ENCODE results near the gene AOAH. TPM values are rescaled to one million over a fixed set of nuclear protein-coding genes. Genes with fewer than 3 reads are reported as not detected.

Gene AOAH
- total RNA-seq, 1 donor from 2014 or later: 5.5 TPM

GRCh38 chr7:36530456-36530855, 193.8 kb downstream of the AOAH start:
- TF ChIP-seq EZH2phosphoT487 (IDR thresholded peaks at IDR 0.05) (no peak), EZH2 (IDR thresholded peaks at IDR 0.05) (no peak)
- TF ChIP-seq, protein P1, sequence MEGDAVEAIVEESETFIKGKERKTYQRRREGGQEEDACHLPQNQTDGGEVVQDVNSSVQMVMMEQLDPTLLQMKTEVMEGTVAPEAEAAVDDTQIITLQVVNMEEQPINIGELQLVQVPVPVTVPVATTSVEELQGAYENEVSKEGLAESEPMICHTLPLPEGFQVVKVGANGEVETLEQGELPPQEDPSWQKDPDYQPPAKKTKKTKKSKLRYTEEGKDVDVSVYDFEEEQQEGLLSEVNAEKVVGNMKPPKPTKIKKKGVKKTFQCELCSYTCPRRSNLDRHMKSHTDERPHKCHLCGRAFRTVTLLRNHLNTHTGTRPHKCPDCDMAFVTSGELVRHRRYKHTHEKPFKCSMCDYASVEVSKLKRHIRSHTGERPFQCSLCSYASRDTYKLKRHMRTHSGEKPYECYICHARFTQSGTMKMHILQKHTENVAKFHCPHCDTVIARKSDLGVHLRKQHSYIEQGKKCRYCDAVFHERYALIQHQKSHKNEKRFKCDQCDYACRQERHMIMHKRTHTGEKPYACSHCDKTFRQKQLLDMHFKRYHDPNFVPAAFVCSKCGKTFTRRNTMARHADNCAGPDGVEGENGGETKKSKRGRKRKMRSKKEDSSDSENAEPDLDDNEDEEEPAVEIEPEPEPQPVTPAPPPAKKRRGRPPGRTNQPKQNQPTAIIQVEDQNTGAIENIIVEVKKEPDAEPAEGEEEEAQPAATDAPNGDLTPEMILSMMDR (IDR thresholded peaks at IDR 0.05): no peak
- H3K36me3 Mint-ChIP-seq: no peaks in the 10 kb centered on the region
- no peak overlapping the region for H3K9ac ChIP-seq
- no peaks in the 10 kb centered on the region for H3K4me1 Mint-ChIP-seq
- no peak overlapping the region for H3K27ac ChIP-seq
- H3K4me2 ChIP-seq: no peak overlapping the region
- no peak for DNase-seq (ENCODE audit: low spot score)
- H3K9me3 Mint-ChIP-seq: peaks cover 2% of the 10 kb centered on the region
- H3K27me3 ChIP-seq: no peaks in the 10 kb centered on the region
- H3K9me3 ChIP-seq (ENCODE audit: low read depth): no peaks in the 10 kb centered on the region
- H2AFZ ChIP-seq (replicated peaks): no peak overlapping the region
- H3F3A ChIP-seq (ENCODE audit: low read depth): no peaks in the 10 kb centered on the region
- H3K27me3 Mint-ChIP-seq (ENCODE audit: insufficient read depth, low read depth): peaks cover 2% of the 10 kb centered on the region
- H3K4me3 Mint-ChIP-seq: no peak overlapping the region
- H3K4me3 ChIP-seq: no peak overlapping the region
- no peak overlapping the region for H3K27ac Mint-ChIP-seq
- no peaks in the 10 kb centered on the region for H3K36me3 ChIP-seq
- H4K20me1 ChIP-seq (ENCODE audit: low read depth): no peaks in the 10 kb centered on the region
- H3K4me1 ChIP-seq: peaks cover 5% of the 10 kb centered on the region
- H3K79me2 ChIP-seq (ENCODE audit: low read depth): no peaks in the 10 kb centered on the region

DNA sequence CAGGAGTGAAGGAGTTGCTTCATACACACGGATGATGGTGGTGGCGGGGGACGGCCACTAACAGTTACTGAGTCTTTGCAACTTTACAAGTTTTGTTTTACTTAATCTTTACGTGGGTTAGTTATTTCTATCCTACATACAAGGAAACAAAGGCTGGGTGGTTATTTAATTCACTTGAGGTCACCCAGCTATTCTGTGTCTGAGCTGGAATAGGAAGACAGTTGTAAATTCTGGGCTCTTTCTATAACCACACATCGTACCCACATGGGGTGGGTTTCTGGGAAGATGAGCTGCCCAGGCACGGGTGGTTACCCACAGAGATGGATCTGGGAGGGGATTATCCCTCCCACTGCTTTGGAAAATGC, 196.8 kb downstream of the AOAH start:
- Histone ChIP-seq H3K27ac (no peak overlapping the region), H3K9me3 (ENCODE audit: low read depth) (no peaks in the 10 kb centered on the region), H3K4me3 (no peak overlapping the region), H3K9ac (no peak overlapping the region), H2AFZ (replicated peaks) (no peak overlapping the region), H4K20me1 (ENCODE audit: low read depth) (no peaks in the 10 kb centered on the region), H3K27me3 (no peaks in the 10 kb centered on the region), H3F3A (ENCODE audit: low read depth) (peaks cover 6% of the 10 kb centered on the region), H3K79me2 (ENCODE audit: low read depth) (no peaks in the 10 kb centered on the region), H3K4me2 (no peak overlapping the region), H3K36me3 (no peaks in the 10 kb centered on the region), H3K4me1 (peaks cover 19% of the 10 kb centered on the region)
- Mint-ChIP-seq H3K4me3 (no peak overlapping the region), H3K9me3 (peaks cover 2% of the 10 kb centered on the region), H3K27ac (no peak overlapping the region), H3K36me3 (no peaks in the 10 kb centered on the region), H3K4me1 (peaks cover 10% of the 10 kb centered on the region), H3K27me3 (ENCODE audit: insufficient read depth, low read depth) (peaks cover 2% of the 10 kb centered on the region)
- DNase-seq (ENCODE audit: low spot score): no peak
- TF ChIP-seq EZH2phosphoT487 (IDR thresholded peaks at IDR 0.05) (no peak), EZH2 (IDR thresholded peaks at IDR 0.05) (no peak)
- TF ChIP-seq, protein P1 (IDR thresholded peaks at IDR 0.05): no peak

GRCh38 chr7:36526863-36527548, 197.3 kb downstream of the AOAH start:
- DNase-seq (ENCODE audit: low spot score): no peak

More at GRCh38 chr7:36526863-36527548, 197.3 kb downstream of the AOAH start:
- TF ChIP-seq, protein P1 (IDR thresholded peaks at IDR 0.05): no peak
- no peak for TF ChIP-seq EZH2 (IDR thresholded peaks at IDR 0.05)
- no peak for TF ChIP-seq EZH2phosphoT487 (IDR thresholded peaks at IDR 0.05)
- Histone ChIP-seq H3F3A (ENCODE audit: low read depth) (peaks cover 6% of the 10 kb centered on the region), H3K9ac (no peak overlapping the region), H3K79me2 (ENCODE audit: low read depth) (no peaks in the 10 kb centered on the region), H3K9me3 (ENCODE audit: low read depth) (no peaks in the 10 kb centered on the region), H3K4me3 (no peak overlapping the region), H3K4me1 (peaks cover 17% of the 10 kb centered on the region), H3K36me3 (no peaks in the 10 kb centered on the region), H3K27me3 (no peaks in the 10 kb centered on the region), H3K4me2 (no peak overlapping the region), H2AFZ (replicated peaks) (no peak overlapping the region), H4K20me1 (ENCODE audit: low read depth) (no peaks in the 10 kb centered on the region), H3K27ac (no peak overlapping the region)
- Mint-ChIP-seq H3K27me3 (ENCODE audit: insufficient read depth, low read depth) (peaks cover under 1% of the 10 kb centered on the region), H3K4me1 (peaks cover 10% of the 10 kb centered on the region), H3K36me3 (no peaks in the 10 kb centered on the region), H3K4me3 (no peak overlapping the region), H3K9me3 (peaks cover 2% of the 10 kb centered on the region), H3K27ac (no peak overlapping the region)

Measured in neural progenitor cell (in vitro differentiated cells).